Smooth muscle cell of the brain vasculature (primary cell): Measurements from ENCODE around the gene MOXD1.

ENCODE experiments used
- DNase-seq: peaks from one replicate; pipeline ENCODE4 v3.0.0-alpha.2; 2012; ENCODE audit warnings: low read depth, low spot score

The MOXD1 gene

DNA sequence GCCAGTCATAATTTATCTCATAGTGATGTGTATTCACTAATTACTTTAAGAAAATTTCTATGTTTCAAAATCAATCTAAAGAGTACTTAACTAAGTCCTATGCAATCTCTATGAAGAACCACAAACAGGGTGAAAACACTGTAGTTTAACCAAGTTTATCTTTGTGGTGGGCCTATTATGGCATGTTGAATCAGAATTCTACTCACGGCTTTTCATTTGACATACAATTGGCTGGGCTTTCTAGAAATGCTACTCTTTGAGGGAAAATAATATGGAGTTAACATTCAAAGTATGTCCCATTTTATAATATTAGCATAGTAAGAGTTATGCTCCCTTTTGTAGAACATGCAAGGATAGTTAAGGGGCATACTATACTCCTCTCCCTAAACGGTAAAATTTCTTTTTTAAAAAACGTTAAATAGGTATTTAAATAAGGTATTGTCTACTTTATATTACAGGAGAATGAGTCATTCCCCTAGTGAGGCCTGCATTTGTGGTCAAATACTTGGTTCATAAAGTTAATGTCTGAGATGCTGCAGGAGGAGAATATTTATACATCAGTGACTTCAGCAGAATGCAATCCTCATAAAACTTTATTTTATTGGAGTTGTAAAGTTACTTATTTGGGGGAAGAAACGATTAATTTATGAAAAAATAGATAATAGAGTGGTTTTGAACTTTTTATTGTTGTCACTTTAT is 1.8 kb downstream of the MOXD1 start:
- no peak for DNase-seq

DNA sequence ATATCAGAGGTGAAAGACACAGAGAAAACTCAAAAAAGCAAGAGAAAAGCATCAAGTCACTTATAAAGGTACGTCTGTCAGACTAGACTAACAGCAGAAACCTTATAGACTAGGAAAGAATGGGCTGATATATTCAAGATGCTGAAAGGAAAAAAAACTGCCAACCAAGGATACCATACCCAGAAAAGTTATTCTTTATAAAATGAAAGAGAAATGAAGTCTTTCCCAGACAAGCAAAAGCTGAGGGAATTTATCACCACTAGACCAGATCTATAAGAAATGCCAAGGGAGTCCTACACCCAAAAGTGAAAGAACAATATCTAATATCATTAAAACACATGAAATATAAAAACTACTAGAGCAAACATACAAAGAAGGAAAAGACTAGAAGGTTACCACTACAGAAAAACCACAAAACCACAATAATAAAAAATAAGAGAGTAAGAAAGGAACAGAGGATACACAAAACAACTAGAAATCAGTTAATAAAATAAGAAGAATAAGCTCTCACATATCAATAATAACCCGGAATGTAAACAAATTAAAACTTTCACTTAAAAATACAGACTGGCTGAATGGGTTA is 6.2 kb downstream of the MOXD1 start:
- DNase-seq, result no peak

DNA sequence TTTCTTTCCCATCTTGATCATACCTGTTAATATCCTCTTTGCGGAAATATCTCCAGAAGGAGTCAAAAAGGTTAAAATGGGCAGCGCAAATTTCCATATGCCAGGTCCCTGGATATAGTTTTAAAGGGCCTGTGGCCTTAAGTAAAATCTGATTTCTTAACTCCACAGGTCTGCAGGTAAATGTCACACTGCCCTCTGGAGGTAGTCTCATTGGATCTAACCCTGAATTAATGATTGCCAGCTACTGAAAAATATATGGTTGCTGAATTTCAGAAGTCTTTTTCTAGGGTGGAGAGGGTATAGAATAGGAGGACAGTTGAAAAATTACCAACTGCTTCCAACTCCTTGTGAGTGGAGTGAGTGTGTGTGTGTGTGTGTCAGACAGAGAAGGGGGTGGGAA is 8.5 kb downstream of the MOXD1 start:
- DNase-seq, result no peak

DNA sequence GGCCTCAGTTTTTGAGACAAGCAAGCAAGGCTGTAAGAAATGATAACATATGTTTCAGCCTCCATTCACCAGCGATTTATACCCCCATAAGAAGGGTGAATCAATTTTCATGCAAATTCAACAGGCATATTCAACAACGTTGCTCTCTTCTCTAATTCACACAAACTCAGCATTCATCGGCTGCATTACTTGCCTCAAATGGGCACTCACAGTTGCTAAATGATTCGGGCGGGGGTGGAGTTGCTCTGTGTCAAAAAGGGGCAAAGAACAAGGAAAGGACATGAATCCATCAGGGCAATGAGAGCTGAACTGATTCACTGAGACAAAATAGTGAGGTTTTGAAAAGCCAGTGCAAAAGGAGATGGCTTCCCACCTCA is 9.0 kb downstream of the MOXD1 start:
- no peak for DNase-seq

DNA sequence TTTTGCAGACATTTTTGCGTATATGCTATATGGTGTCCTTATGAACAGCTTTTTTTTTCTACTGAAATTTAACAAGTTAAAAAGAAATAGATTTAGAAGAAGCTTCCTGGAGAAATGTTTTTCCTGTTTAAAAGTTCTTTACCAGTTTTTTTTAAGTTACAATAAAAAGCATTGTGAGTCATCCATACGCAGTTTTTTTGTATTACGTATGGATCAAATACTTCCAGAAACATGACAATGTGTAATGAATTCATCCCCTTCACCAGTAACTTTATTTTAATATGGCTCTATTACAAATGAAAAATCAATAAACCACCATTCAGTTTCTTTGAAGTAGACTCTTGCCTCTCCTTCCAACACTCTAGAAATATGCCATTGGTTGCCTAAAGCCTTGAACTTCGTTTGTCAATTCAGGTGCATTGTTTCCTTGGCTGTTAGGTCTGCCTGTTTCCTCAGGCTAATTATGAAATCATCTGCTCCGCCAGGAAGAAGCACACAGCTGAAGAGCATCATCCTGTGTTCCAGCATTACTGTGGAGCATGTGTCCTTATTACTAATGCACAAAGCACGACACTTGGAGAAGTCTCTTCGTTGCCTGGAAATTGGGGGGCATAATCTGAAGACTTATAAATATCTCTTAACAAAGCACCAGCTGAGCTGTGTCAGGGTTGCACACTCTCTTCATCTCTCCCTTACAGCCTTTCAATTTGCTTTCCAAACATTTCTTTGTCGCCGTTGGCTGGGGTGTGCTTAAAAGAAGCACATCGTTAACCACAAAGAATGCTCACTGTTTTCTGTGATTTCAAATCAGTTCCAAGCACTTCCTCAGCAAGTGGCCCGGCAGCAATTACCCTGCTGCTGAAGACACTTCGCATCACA is 9.6 kb downstream of the MOXD1 start:
- peak; percentile 9 for DNase-seq

DNA sequence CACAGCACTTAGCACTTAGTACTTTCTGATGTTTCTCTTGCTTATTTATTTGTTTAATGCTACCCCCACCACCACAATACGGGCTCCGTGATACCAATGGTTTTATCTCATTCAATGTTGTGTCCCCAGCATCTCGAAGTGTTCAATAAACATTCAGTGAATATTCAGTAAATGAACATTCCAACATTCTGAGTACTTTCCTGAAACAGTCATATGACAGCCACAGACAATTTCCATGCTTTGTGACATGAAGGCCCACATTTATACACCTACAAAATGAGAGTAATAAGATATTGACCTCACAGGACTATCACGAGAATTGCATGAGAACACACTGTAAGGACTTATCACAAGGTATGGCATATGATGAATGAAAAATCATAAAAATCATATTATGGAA is 10.8 kb downstream of the MOXD1 start:
- DNase-seq, result no peak

DNA sequence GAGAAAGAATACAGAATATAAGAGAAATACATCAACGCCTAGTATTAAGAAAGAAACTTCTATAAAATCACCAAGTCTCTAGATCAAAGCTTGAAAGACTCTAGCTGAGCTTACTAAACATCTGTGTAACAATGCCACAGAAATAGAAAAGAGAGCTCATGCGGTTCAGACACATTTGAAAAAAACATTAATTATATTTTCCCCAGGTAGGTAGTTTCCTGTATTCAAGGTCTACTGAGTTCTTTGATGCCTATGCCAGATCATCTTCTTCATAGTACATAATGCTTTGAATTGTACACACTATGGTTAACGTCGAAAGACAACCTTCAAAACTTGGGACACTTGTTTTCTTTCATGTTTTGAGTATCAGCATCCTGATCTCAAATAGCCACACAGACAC is 11.3 kb downstream of the MOXD1 start:
- no peak for DNase-seq

DNA sequence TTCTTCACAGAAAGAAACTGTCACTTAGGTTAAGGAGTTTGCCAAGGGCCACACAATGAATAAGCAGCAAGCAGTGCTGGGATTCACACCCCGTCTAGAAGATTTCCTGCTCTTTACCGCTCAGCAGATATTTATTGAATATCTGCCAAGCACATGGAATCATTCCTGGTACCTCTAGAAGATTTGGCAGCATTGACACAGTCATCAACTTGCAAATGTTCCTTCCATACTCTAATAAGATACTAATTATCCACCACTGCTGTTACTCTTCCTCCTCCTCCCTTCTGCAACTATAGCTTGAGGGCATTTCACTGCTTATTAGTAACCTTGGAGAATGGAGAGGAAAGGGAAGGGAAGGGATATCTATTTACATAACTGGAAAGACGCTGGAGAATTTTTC is 13.0 kb downstream of the MOXD1 start:
- no peak for DNase-seq

DNA sequence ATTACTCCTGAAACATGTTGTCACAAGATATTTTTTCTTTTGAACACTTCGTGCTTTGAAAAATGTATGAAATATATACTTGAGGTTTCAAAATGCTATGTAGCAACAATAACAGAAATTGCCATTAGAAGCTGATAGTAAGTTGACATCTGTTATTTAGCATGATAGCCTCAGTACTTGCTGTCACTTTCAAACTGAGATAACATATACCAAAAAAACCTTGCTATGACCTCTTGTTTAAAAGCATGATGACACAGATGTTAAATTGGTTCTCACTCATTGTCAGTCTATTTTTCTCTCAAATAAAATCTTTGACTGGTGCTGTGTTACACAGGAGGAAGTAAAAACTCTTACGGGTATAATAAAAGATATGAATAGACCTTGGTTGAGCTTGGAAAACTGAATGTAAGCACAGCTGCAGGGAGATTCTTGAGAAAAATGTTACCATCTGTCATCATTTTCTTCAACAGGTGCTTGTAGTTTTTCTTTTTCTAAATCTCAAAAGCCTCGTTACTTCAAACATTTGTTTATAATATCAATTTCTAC is 18.6 kb downstream of the MOXD1 start:
- DNase-seq, result no peak

DNA sequence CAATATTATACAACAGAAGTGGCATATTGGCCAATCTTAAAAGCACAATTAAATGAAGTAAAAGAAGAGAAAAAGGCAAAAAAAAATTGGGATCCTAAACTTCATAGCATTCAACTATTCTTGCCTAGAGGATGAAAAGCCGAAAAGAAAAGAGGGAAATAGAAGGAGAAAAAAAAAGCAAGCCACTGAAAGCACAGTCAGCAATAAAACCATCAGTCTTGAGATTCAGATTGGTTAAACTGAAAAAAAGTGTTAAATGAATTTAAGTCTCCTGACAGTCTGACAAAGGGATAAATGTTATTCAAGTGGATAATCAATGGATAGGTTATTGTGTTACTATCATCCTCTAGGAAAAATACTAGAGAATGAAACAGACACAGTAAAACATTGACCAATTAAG is 19.9 kb downstream of the MOXD1 start:
- DNase-seq, result no peak

DNA sequence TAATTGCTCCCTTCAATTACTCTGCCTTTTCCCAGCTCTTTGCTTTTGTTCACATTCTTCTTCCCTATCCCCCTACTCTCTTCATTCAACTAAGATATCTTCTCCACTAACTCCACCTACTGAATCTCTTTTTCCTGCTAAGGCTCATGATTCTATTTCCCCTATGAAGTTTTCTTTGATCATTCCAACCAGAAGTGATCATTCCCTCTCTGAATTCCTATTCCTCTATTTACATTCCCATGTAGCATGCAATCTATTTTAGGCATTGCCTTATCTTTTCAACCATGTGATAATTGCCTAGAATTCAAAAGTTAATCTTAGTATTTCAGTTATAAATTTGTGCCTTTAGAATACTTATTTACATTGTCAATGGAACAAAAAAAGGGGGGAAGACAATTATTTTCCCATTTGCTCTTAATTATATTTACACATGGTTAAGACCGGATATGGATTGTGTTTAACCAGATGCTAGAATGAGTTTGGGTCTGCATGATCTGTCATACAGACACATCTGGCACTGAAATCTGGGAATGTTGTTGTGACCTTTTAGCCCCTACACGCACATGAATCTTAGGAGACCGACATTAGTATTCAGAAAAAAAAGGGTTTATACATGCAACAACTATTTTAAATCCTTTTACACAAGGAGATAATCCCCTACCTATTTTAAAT is 20.8 kb downstream of the MOXD1 start:
- DNase-seq, result no peak

DNA sequence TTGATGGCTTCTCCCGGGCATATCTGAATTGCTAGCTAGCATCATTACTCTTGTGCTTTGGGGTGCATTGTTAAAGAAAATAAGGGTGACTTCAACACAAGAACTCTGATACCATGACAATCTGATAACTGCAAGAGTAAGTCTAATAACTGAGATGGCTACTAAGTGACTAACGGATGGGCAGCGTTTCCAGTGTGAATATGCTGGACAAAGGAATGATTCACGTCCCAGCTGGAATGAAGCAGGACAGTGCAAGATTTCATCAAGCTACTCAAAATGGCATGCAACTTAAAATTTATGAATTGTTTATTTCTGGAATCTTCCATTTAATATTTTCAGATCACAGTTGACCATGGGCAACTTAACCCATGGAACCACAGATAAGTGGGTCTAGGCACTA is 31.7 kb downstream of the MOXD1 start:
- DNase-seq, result no peak

DNA sequence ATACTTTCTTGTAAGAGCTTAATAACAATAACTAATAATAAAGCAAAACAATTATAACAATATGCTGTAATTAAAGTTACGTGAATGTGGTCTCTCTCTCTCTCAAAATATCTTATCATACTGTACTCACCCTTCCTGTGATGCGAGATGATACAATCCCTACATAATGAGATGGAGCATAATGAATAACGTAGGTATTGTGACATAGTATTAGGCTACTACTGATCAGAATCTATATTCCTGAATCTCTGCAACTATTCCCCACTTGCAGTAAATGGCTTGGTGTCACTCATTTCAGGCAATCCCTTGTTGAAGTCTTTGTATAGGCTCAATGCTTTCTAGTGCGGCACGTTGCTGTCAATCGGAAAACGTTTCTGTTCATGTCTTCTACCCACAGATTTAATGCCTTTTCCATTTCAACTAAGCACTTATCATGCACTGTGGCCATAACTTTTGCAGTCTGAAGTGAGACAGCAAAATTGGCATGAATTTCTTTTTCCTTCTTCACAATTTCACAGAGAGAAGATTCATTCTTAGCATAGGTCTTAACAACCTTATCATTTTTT is 32.3 kb downstream of the MOXD1 start:
- DNase-seq, result no peak

DNA sequence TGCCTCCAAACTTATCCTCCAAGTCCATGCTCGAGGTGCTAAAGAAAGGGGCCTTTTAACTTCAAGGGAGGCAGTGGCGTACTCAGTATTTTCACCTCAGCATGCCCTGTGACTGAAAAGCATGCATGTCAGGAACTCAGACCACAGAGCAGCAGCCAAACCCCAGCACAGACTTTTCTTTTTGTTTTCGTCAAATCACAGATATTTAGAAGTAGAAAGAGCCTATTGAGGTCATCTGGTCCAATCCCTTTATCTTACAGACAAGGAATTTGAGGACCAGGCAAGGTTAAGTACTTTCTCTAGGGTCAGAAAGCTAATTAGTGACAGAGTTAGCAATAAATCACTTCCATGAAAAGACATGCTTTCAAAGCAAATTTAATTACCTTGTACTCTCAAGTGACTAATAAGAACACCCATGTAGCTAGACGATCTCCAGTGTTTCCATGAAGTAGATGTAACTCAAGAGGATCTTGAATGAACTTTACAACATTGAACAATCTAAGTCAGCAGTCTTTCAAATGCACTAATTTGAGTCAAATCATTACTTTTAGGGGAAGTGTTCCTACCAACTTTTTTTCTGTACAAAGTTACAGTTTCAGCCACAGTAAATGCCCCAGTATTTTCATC is 35.9 kb downstream of the MOXD1 start:
- no peak for DNase-seq

DNA sequence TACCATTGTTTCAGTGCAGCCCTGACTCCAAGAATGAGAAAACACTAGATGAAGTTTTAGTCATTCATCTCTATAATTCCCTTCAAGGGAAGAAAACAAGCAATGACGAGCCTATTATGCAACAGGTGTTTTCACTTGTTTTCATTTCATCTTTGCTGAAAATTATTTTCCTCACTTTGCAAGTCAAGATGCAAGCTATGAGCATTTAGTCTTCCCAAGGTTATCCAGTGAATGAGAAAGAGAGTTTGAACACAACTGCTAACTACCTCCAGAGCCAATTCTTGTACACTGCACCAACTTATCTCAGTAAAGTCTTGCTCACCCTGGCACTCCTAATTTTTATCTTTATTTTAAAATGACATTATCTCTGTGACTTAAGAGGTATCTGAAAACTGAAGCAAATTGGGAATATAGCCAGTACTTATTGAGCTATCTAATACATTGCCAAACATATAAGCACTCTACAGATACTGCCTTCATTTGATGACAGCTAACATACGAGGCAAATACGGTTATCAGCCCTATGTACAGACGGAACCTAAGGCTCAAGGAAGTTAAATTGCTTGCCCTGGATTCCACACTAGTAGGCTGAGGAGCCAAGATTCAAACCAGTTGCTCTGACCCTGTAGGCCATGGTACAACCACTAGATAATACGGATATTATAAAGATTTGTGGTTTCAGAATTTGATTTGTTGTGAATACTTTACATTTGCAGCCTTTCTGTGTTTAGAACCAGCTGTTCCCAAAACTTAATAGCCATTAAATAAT is 36.8 kb downstream of the MOXD1 start:
- DNase-seq, result no peak

DNA sequence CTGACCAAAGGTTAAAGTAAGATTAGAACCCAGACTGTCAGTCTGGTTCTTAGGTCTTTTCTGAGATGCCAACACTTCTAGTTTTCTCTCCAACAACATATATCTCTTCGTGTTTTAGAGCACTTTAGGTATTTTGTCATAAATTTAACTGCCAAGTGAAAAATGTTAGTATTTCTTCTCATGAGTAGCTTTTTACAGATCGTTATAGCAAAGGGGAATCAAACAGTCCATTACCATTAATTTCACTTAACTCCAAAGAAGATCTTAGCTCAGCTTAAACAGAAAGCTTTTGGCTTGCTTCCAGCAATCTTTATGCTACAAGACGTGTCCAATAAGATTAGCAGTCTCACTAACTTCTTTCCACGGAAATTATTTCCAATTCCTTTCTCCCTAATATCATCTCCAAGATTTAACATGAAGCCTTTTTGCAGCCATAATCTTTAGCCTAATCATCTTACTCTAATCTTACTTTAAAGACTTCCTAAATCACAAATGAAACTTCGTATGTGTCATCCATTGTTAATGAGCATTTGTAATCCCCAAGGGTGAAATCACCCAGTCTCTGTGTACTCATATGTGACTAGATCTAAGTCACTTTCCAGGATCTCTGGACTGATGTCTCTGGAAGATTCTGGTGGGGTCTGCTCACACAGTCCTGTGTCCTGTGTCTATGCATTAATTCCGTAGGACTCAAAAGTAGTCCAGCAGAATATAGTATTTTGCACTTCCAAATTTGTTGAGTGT is 38.7 kb downstream of the MOXD1 start:
- DNase-seq, result no peak

DNA sequence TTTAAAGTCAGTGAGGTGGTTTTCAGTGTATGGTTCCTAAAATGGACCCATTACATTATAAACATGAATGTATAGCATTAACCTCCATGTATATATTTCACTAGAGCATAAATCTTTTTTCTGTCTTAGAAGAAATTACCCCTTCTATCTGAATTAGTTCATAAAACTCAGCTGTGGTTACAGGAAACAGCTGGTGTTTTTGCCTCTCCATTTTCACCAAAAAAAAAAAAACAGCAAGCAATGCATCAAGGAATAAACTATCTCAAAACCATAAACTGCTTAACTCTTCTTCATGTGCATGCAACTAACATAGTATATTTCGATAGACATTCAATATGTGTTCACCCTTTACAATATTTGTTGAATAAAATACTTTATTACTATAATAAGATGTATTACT is 40.2 kb downstream of the MOXD1 start:
- no peak for DNase-seq

DNA sequence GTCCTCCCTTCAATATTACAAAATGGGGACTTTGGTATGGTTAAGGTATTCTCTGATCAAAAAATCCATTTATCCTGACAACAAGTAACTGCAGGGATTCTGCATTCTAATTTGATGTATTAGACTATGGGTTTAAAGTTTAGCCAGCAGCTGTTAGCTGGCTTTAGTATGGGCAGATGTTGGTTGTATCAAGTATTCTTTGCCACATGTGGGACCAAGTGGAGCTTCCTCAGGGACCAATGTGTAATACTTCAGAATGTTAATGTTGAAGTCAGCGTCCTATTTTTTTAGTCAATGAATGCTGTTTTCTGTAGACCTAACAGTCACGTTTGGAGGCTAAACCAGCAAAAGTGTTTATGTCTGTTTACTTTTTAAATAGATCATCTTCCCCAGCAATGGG is 41.4 kb downstream of the MOXD1 start:
- DNase-seq, result no peak

DNA sequence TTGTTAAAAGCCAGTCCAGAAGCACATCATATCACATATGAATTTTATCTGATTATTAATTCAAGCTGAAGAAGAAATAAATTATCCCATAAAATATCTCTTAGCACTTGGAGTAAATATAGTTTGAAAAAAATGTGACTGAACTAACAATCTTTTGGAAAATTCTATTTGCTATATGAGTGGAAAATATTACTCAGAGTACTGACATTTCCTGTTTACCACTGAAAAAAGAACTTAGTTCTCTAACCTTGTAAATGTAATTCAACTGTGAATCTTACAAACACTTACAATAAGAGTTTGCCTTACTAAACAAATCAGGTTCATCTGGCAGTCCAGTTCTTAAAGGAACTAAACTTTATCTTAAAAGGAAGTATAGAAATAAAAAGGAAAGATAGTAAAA is 44.2 kb downstream of the MOXD1 start:
- no peak for DNase-seq
